Endothelial cell of umbilical vein (primary cell): Measurements from ENCODE around the gene VAV3. TPM values are rescaled to one million over a fixed set of nuclear protein-coding genes. Genes with fewer than 3 reads are reported as not detected.

Experiments used
- BruUV-seq: library from RNA; stranded (reverse); fragments of 400-500 nt; replicated peaks from 2 replicates; lab custom pipeline; 2021; lab: Mats Ljungman, UMichigan
- CTCF ChIA-PET: fragments of 300-600, 350-600 bp; sonication (Branson Sonifier 250); formaldehyde crosslinking; loops from one replicate; lab custom pipeline; 2021; ENCODE audit warnings: antibody characterized with exemption, inconsistent platforms; lab: Charles Lee
- POLR2A ChIA-PET: fragments of 300-600, 350-600 bp; sonication (Branson Sonifier 250); formaldehyde crosslinking; loops from one replicate; lab custom pipeline; 2021; ENCODE audit warnings: antibody characterized with exemption, inconsistent platforms; lab: Charles Lee
- DNase-seq: peaks from one replicate; pipeline ENCODE4 v3.0.0-alpha.2; 2011; ENCODE audit warnings: low read depth, low spot score
- FAIRE-seq: peaks from 2 replicates; lab custom pipeline; 2011; peaks lifted over from hg19 to GRCh38; lab: Jason Lieb, UNC
- H2AFZ ChIP-seq: 2 replicates; pipeline ENCODE4 v1.6.0; 2012; ENCODE audit warnings: low read depth, low read length, control low read depth, inconsistent platforms
- H3K27ac ChIP-seq: 2 replicates; pipeline ENCODE4 v1.5.1; 2011; ENCODE audit warnings: low read depth, mild to moderate bottlenecking, control low read depth, low read length, moderate library complexity; ENCODE audit not compliant: insufficient read depth
- H3K27me3 ChIP-seq, 2 experiments: 2 replicates each; pipeline versions ENCODE4 v1.6.0 to v1.6.1; 2011; ENCODE audit warnings: low read length in 2 of 2, mixed read lengths in 1 of 2; ENCODE audit not compliant: control insufficient read depth in 2 of 2, insufficient read depth in 2 of 2
- H3K36me3 ChIP-seq, 2 experiments: 2 replicates in 1 of 2; 3 replicates in 1 of 2; pipeline ENCODE4 v1.5.1; 2011; ENCODE audit warnings: low read length in 2 of 2, mild to moderate bottlenecking in 1 of 2, moderate library complexity in 1 of 2; ENCODE audit not compliant: control insufficient read depth in 2 of 2, insufficient read depth in 2 of 2; ENCODE audit errors: extremely low read depth in 1 of 2
- H3K4me1 ChIP-seq: 3 replicates; pipeline ENCODE4 v1.5.1; 2011; ENCODE audit warnings: mild to moderate bottlenecking, low read length; ENCODE audit not compliant: control insufficient read depth, insufficient read depth; ENCODE audit errors: extremely low read depth
- H3K4me2 ChIP-seq: 2 replicates; pipeline ENCODE4 v1.6.1; 2011; ENCODE audit warnings: low read length, control low read depth, mixed read lengths; ENCODE audit not compliant: insufficient read depth
- H3K4me3 ChIP-seq, 3 experiments: fragments of 200-600 bp in 1 of 3; sonication (generic), shearing (Covaris generic) in 1 of 3; replicated peaks in 1 of 3; 2 replicates each; pipeline ENCODE4 v1.5.1; 2011 to 2016; ENCODE audit warnings: control low read depth in 3 of 3, low read length in 3 of 3, mild to moderate bottlenecking in 2 of 3, inconsistent platforms in 1 of 3, low read depth in 1 of 3, moderate library complexity in 1 of 3; ENCODE audit not compliant: insufficient read depth in 1 of 3
- H3K79me2 ChIP-seq: 2 replicates; pipeline ENCODE4 v1.6.0; 2012; ENCODE audit warnings: low read length, inconsistent platforms; ENCODE audit not compliant: control insufficient read depth, insufficient read depth
- H3K9ac ChIP-seq: replicated peaks from 2 replicates; pipeline ENCODE3; 2011; ENCODE audit warnings: low read length, control low read depth; ENCODE audit not compliant: insufficient read depth; ENCODE audit errors: extremely low read depth
- H3K9me1 ChIP-seq: replicated peaks from 3 replicates; pipeline ENCODE4 v1.6.0; 2011; ENCODE audit warnings: mild to moderate bottlenecking, low read length; ENCODE audit not compliant: control insufficient read depth, insufficient read depth; ENCODE audit errors: extremely low read depth
- H3K9me3 ChIP-seq: replicated peaks from 2 replicates; pipeline ENCODE4 v1.5.1; 2012; ENCODE audit warnings: low read length, inconsistent platforms; ENCODE audit not compliant: control insufficient read depth, insufficient read depth
- H4K20me1 ChIP-seq: replicated peaks from 2 replicates; pipeline ENCODE3; 2011; ENCODE audit warnings: mild to moderate bottlenecking, low read length; ENCODE audit not compliant: control insufficient read depth, insufficient read depth; ENCODE audit errors: extremely low read depth
- CTCF ChIP-seq, 2 donors: IDR thresholded peaks; 1 replicate in 1 of 2; 2 replicates in 1 of 2; pipeline ENCODE4 v1.5.1; 2011; ENCODE audit warnings: low read length in 2 of 2, mild to moderate bottlenecking in 2 of 2, moderate library complexity in 2 of 2, control low read depth in 1 of 2, inconsistent platforms in 1 of 2, low read depth in 1 of 2; ENCODE audit not compliant: insufficient read depth in 1 of 2; ENCODE audit errors: extremely low read depth in 1 of 2
- EZH2 ChIP-seq: IDR thresholded peaks from 2 replicates; pipeline ENCODE4 v1.6.1; 2012; ENCODE audit warnings: borderline replicate concordance, low read depth, mild to moderate bottlenecking, moderate library complexity, low read length, inconsistent platforms; ENCODE audit not compliant: severe bottlenecking
- FOS ChIP-seq: IDR thresholded peaks from 2 replicates; pipeline ENCODE4 v1.6.1; 2011; ENCODE audit warnings: mild to moderate bottlenecking, low read length, moderate library complexity, borderline replicate concordance; ENCODE audit not compliant: insufficient read depth
- GATA2 ChIP-seq: IDR thresholded peaks from 2 replicates; pipeline ENCODE4 v1.7.0; 2011; ENCODE audit warnings: low read depth, mild to moderate bottlenecking, moderate library complexity, mixed read lengths, low read length; ENCODE audit not compliant: insufficient read length, insufficient read depth
- JUN ChIP-seq: IDR thresholded peaks from 2 replicates; pipeline ENCODE4 v1.6.1; 2011; ENCODE audit warnings: borderline replicate concordance, low read depth; ENCODE audit not compliant: insufficient read length, insufficient read depth
- MAX ChIP-seq: IDR thresholded peaks from 2 replicates; pipeline ENCODE4 v1.6.1; 2011; ENCODE audit not compliant: insufficient read depth, insufficient read length
- MYC ChIP-seq: IDR thresholded peaks from one replicate; pipeline ENCODE4 v1.6.1; 2011; ENCODE audit warnings: mild to moderate bottlenecking, low read depth, low read length
- POLR2A ChIP-seq: IDR thresholded peaks from 2 replicates; pipeline ENCODE4 v1.6.1; 2012; ENCODE audit warnings: low read depth, mild to moderate bottlenecking, control low read depth, low read length
- POLR2AphosphoS5 ChIP-seq: IDR thresholded peaks from 2 replicates; pipeline ENCODE4 v1.6.1; 2012; ENCODE audit warnings: low read depth, mild to moderate bottlenecking, control low read depth, low read length, moderate library complexity; ENCODE audit not compliant: insufficient read depth
- dilution Hi-C: fragments of 300-500 bp; cut with MboI; formaldehyde crosslinking; loops from one replicate; pipeline ENCODE4 v1.15.0; 2019; ENCODE audit warnings: low sequenced_read_pairs; ENCODE audit not compliant: extremely low pct_ligation_motif_present
- intact Hi-C: fragments of 100-400 bp; cut with micrococcal nuclease; formaldehyde crosslinking; loops from one replicate; pipeline ENCODE4 v1.10.0; 2022
- polyA plus RNA-seq, 4 experiments: library from polyadenylated mRNA; depleted of rRNA in 3 of 4; stranded (reverse) in 3 of 4; unstranded in 1 of 4; fragments of >200 nt; gene quantifications; 2 replicates each; pipeline versions ENCODE4 v1.2.1 to v1.2.3, GENCODE V29; 2011 to 2012; ENCODE audit warnings: missing spikeins in 1 of 4
- total RNA-seq: library from RNA; stranded (reverse); gene quantifications from 2 replicates; pipeline ENCODE4 v1.2.3, GENCODE V29; 2021

The VAV3 gene
- total and polyA plus RNA-seq, 2 donors (not counting 3 experiments of a cell fraction or from before 2014, with no cell fraction given) = 0.18 to 1.5 TPM

- ChIA-PET CTCF (no interaction called here), POLR2A (no interaction called here)
- H3K9me1 ChIP-seq = no peaks in the 10 kb centered on the region
- H3K4me3 ChIP-seq = no peak overlapping the region
- TF ChIP-seq POLR2A = no peak
- no peak for TF ChIP-seq JUN
- TF ChIP-seq GATA2 = no peak
- TF ChIP-seq MAX = no peak
- no peak for TF ChIP-seq FOS
- no peak for TF ChIP-seq MYC
- H3K27ac ChIP-seq = no peak overlapping the region
- DNase-seq = no peak
- no peaks in the 10 kb centered on the region for H4K20me1 ChIP-seq
- no peak for FAIRE-seq
- H3K4me1 ChIP-seq = peaks cover 13% of the 10 kb centered on the region
- intact Hi-C loops (loop anchor here (1.0 kb wide), 2 partner anchors 12 to 16 kb away; partner anchors contain the start of gene VAV3), dilution Hi-C loops (no loop called here)
- no peak overlapping the region for H2AFZ ChIP-seq
- no TSS peak for BruUV-seq
- no peak overlapping the region for H3K9ac ChIP-seq
- peaks cover 6 to 11% of the 10 kb centered on the region in 2 experiments for H3K27me3 ChIP-seq
- H3K79me2 ChIP-seq = no peaks in the 10 kb centered on the region
- H3K36me3 ChIP-seq = no peaks in the 10 kb centered on the region
- no peak overlapping the region for H3K4me2 ChIP-seq
- H3K9me3 ChIP-seq = no peaks in the 10 kb centered on the region
These were observed 11.4 kb downstream of the VAV3 start for GRCh38 chr1:107953556-107953955.

DNA sequence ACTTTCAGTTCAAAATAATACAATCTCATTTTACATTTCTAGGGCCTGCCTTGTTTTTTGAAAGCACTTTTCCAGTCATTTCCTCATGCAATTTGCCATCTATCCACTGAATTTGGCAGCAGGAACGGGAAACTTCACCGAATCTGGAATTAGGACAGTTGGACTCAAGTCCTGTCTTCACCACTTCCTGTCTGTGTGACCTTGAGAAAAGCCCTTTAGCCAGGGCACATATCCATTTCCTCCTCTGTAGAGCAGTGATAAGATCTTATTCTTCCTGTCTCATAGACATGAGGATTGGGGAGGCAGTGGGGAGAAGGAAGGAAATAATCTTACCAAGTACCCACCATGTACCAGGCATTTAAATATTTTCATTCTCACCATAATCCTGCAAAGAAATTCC, 12.0 kb downstream of the VAV3 start:
- Histone ChIP-seq H3K36me3 (no peaks in the 10 kb centered on the region), H3K27ac (no peak overlapping the region), H3K4me1 (peaks cover 13% of the 10 kb centered on the region), H3K27me3 (peaks cover 5 to 11% of the 10 kb centered on the region in 2 experiments), H2AFZ (no peak overlapping the region), H4K20me1 (no peaks in the 10 kb centered on the region), H3K4me2 (peak overlapping the region; percentile 12), H3K4me3 (no peak overlapping the region), H3K9me3 (no peaks in the 10 kb centered on the region), H3K79me2 (no peaks in the 10 kb centered on the region), H3K9me1 (no peaks in the 10 kb centered on the region), H3K9ac (no peak overlapping the region)
- POLR2A ChIA-PET = no interaction called here
- DNase-seq (peak; percentile 46), FAIRE-seq (peak; percentile 48)
- CTCF ChIA-PET = no interaction called here
- BruUV-seq = no TSS peak
- intact Hi-C loops (loop anchor here (1.0 kb wide), 2 partner anchors 12 to 16 kb away; partner anchors contain the start of gene VAV3), dilution Hi-C loops (no loop called here)
- no peak for TF ChIP-seq MAX
- TF ChIP-seq JUN = no peak
- no peak for TF ChIP-seq MYC
- TF ChIP-seq CTCF (IDR thresholded peaks at IDR 0.05; ENCODE audit: extremely low read depth in 1 of 2, insufficient read depth in 1 of 2, low read depth in 1 of 2, low read length in 2 of 2) = no peak
- peak; percentile 24 for TF ChIP-seq POLR2AphosphoS5
- TF ChIP-seq EZH2 = no peak
- peak; percentile 89 for TF ChIP-seq GATA2
- TF ChIP-seq FOS = no peak
